NCI-H69 (cell line): ENCODE measurements around the gene FNDC11.
"Not testable (repeated sequence)": the region's sequence is repeated elsewhere in the genome, so short reads cannot be mapped to it uniquely, and the experiment has no call there.

ENCODE experiments used
- DNase-seq: peaks from one replicate; lab custom pipeline; 2025; lab: John Stamatoyannopoulos, UW

FNDC11 gene

GRCh38 chr20:63599396-63600050 lies 45.6 kb downstream of the FNDC11 start:
- DNase-seq = no peak

DNA sequence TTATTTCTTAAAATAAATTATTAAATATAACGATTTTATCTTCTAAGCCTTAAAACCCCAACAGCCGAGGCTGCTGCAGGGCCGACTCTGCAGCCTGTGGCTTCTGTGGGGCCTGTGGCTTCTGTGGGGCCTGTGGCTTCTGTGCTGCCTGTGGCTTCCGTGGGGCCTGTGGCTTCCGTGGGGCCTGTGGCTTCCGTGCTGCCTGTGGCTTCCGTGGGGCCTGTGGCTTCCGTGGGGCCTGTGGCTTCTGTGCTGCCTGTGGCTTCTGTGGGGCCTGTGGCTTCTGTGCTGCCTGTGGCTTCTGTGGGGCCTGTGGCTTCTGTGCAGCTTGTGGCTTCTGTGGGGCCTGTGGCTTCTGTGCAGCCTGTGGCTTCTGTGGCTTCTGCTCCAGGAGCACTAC lies 47.7 kb downstream of the FNDC11 start:
- DNase-seq = not testable (repeated sequence)

- no peak for DNase-seq
Observed at GRCh38 chr20:63602321-63602720, 48.4 kb downstream of the FNDC11 start.
